Stimulated activated CD8-positive, alpha-beta memory T cell treated with anti-CD3 and anti-CD28 coated beads, Interleukin-7, amount 100 ng/mL, for 1 hour (primary cell): Measurements from ENCODE around the gene HECW1.

Experiments used
- DNase-seq, 2 donors: peaks; one replicate each; pipeline ENCODE4 v3.0.0-alpha.2; 2020; ENCODE audit warnings: low read depth in 2 of 2

HECW1 gene

DNA sequence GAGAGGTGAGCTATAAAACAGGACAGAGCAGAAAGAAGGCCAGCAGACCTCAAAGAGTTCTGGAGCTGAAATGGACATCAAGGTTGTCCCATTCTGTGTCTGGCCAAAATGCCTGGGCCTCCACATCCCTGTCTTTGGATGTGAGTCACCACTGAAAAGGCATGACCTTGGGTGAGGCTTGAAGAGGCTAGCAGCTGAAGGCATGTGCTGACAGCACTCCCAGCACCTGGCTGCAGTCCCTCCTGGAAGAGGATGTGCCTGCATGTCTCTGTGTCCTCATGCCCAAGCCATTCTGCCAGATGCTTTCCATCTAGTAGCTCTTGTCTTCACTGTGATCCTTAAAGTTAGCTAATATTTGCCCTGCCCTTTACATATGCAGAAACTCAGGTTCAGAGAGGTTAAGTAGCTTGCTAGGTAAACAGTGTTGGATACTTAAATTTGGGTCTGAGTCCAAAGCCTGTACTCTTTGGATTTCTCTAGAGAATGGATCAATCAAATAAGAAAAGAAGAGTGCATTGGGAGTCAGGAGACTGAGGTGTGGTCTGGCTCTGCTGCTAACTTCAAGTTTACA lies 35.8 kb downstream of the HECW1 start:
- no peak for DNase-seq

DNA sequence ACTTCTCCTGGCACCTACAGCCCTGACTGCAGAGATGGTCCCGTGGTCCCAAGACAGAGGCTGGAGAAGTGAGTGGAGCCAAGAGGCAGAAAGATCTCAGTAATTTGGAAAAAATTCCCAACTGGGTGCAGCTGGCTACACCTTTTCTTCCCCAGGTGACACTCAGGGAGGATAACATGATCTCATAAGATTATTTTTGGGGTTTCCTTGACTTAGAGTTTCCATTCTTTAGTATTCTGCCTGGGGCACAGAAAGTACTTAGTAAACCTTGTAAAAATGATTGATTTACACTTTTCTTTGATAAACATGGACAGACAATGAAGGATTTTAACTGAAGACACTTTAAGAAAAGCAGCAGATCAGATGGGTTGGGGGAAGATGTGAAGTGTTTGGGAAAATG lies 38.6 kb downstream of the HECW1 start:
- no peak for DNase-seq

DNA sequence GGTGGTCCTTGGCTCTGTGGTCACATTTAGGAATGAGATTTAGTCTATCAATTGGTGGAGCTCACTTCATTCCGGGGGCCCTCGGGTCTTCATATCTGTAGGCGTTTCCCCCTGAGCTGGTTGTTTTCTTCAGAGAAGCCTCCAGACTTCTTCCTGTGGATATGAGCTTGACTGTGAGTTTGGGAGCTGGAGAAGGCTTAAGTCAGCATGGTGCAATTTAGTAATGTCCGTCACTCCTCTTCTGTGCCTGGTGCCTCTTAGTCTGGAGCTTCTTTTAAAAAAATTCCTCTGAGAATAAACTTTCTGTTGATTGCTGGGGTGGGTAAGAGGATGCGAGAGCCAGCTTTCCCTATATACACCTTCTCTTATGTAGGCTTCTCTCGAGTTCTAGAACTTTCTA lies 40.2 kb downstream of the HECW1 start:
- DNase-seq = no peak

- no peak for DNase-seq
Observed at GRCh38 chr7:43155636-43156035, 43.2 kb downstream of the HECW1 start.

- no peak for DNase-seq
Observed at GRCh38 chr7:43163885-43164284, 51.4 kb downstream of the HECW1 start.

GRCh38 chr7:43164757-43165156 lies 52.3 kb downstream of the HECW1 start:
- no peak for DNase-seq

DNA sequence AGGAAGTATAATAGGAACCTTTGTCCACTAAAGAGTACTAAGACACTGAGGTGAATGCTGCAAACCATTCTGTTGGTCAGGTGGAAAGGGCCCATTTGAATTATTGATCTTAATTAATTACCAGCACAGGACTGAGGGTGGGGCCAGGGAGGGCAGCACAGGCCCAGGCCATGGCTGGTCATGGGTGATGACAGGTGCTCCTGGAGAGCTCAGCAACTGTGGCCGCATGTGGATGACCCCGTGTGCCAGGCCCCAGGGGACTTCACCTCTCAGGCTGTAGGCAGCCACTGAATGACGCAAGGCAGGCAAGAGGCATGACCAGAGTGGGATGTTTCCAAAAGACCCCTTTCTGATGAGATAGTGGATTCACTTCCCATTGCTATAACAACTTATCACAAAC lies 54.2 kb downstream of the HECW1 start:
- DNase-seq = no peak

- DNase-seq = no peak
Observed at GRCh38 chr7:43169076-43169475, 56.6 kb downstream of the HECW1 start.

DNA sequence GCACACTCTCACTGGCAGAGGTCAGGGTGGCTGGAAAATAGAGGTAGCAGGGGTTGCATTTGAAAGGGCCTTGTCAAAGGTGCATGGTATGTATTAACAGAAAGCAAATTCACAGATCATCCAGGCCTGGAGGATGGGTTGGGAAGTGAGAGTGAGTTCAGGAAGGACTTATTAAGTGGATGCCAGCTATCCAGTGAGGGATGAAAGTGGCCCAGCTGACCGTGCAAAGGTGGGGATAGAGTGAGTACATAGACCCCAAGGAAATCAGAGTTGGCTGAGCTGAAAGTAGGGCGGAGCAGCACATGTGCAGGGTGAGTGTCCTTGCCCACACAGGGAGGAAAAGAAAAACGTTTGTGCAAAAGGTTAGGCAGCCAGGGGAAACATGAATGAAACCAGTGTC lies 58.1 kb downstream of the HECW1 start:
- no peak for DNase-seq

DNA sequence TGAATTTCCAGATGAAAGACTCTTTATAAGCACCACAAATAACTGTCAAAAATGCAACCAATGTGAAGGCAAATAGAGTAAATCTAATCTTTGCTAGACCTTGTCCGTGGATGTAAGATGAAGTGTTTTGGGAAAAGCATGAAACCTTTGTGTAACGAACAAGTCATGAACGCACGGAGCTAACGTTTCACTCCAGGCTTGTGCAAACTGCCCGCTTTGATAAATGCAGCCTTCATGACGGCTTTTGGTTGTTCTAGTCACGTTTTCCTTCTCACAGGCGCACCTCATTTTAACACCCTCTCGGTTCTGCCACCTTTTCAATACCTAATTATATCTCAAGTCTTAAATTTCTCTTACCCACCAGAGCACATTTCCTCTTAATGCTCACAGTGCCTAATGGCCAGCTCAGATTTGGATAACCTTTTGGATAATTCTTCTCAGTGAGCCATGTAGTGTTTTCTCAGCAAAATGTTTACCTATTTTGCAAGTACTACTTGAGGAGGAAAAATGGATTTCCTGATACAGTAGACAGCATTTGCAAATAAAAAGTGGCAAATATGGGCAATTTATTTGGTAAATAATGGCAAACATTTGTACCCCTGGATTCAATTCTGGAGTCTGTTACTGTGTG lies 63.2 kb downstream of the HECW1 start:
- DNase-seq = no peak

DNA sequence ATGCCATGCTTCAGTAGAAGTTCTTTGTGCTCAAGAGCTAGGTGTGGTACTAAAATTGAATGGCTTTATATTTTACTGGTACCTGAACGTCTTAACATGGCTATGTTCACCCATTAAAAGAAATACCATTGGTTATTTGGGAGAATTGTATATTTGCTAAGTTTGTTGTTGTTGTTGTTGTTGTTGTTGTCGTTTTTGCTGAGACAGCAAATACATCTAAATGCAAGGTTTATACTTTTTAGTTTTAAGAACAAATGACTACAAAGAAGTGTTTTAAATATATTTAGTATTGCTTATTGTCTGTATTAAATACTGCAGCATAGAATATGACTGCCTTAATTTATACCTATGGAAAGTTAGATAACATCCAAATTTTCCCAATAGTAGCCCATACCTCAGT lies 66.9 kb downstream of the HECW1 start:
- no peak for DNase-seq

GRCh38 chr7:43192806-43193460 lies 80.5 kb downstream of the HECW1 start:
- DNase-seq = no peak

GRCh38 chr7:43193893-43194292 lies 81.4 kb downstream of the HECW1 start:
- DNase-seq = no peak

DNA sequence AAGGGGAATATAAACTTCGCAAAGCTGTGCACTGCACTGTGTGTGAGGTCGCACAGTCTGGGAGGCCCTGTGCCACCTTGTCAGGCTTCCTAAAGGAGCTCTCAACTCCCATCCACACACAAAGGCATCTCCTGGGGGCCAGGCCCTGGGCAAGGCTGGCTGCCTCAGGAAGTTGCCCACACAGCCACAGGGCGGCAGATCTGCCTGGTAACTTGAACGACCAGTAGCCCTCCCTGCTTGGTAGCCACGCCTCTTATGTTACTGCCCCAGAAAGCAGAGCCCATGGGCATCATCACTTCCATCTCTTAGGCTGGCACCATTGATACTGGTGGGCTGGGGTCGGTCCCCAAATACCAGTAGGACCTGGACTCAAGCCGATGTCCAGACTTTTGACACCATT lies 82.8 kb downstream of the HECW1 start:
- DNase-seq = no peak

DNA sequence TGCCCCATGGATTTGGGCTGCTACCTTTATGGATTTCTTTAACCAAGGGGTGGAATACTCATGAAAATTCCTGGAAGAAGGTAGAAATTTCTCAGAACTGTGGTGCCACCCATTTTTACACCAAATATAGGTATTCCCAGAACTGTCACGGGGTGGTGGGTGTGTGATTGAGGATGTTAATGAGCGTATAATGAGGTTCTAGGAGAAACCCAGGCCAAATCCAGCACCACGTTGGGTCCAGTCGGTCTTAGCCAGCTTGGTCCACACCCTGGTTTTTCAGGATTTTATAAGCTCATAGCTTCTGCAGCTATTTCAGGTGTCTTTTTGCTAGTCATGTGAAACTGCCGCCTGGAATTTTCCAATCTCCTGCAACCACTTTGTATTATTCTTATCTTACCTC lies 83.3 kb downstream of the HECW1 start:
- no peak for DNase-seq

GRCh38 chr7:43196379-43196778 lies 83.9 kb downstream of the HECW1 start:
- DNase-seq = no peak

- DNase-seq = no peak
Observed at GRCh38 chr7:43198016-43198415, 85.6 kb downstream of the HECW1 start.

- no peak for DNase-seq
Observed at GRCh38 chr7:43198599-43199090, 86.2 kb downstream of the HECW1 start.

- no peak for DNase-seq
Observed at GRCh38 chr7:43199371-43200160, 87.1 kb downstream of the HECW1 start.

DNA sequence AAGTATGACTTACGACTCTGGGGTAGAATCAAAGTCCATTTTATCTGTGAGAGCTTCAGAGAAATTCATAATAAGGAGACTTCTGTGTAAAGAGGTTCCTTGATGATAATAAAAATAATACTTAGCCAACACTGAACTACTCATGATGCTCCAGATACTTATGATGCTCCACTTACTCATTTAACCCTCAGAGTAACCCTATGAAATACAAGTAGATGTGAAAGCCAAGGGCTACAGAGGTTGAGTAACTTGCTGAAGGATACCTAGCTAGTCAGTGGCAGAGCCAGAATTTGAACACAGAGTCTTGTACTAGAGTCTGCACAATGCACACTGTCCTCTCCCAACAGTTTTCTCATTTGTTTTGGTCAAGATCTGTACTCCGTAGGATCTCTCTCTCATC lies 89.5 kb downstream of the HECW1 start:
- DNase-seq = no peak

GRCh38 chr7:43204081-43204480 lies 91.6 kb downstream of the HECW1 start:
- DNase-seq = no peak

DNA sequence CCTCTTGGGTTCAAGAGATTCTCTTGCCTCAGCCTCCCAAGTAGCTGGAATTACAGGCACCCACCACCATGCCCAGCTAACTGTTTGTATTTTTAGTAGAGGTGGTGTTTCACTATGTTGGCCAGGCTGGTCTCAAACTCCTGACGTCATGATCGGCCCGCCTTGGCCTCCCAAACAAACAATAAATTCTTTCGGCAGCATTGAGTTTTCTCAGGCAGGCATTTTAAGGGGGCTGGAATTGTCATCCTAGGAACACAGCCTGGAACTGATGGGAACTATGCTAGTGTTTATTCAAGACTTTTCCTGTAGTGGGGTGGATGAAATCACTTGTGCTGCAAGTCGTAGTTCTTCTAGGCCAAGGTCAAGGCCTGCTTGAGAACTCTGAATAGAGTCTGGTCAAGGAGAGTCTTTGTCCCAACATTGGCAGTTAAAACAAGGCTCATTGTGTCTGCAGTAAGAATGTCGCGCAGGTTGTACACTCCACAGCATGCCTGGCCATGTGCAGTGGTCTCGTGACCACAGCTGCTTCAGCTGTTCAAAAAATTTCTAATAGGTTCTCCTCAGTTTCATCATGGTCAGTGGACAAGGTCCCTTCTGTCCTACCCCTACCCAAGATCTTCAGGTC lies 92.8 kb downstream of the HECW1 start:
- DNase-seq = no peak
